Endothelial cell of umbilical vein (primary cell): Measurements from ENCODE around the gene SEC61G. TPM values are rescaled to one million over a fixed set of nuclear protein-coding genes. Genes with fewer than 3 reads are reported as not detected.

Experiments used
- BruUV-seq: library from RNA; stranded (reverse); fragments of 400-500 nt; replicated peaks from 2 replicates; lab custom pipeline; 2021; lab: Mats Ljungman, UMichigan
- CTCF ChIA-PET: fragments of 300-600, 350-600 bp; sonication (Branson Sonifier 250); formaldehyde crosslinking; loops from one replicate; lab custom pipeline; 2021; ENCODE audit warnings: antibody characterized with exemption, inconsistent platforms; lab: Charles Lee
- POLR2A ChIA-PET: fragments of 300-600, 350-600 bp; sonication (Branson Sonifier 250); formaldehyde crosslinking; loops from one replicate; lab custom pipeline; 2021; ENCODE audit warnings: antibody characterized with exemption, inconsistent platforms; lab: Charles Lee
- DNase-seq: peaks from one replicate; pipeline ENCODE4 v3.0.0-alpha.2; 2011; ENCODE audit warnings: low read depth, low spot score
- FAIRE-seq: peaks from 2 replicates; lab custom pipeline; 2011; peaks lifted over from hg19 to GRCh38; lab: Jason Lieb, UNC
- H2AFZ ChIP-seq: 2 replicates; pipeline ENCODE4 v1.6.0; 2012; ENCODE audit warnings: low read depth, low read length, control low read depth, inconsistent platforms
- H3K27ac ChIP-seq: 2 replicates; pipeline ENCODE4 v1.5.1; 2011; ENCODE audit warnings: low read depth, mild to moderate bottlenecking, control low read depth, low read length, moderate library complexity; ENCODE audit not compliant: insufficient read depth
- H3K27me3 ChIP-seq, 2 experiments: 2 replicates each; pipeline versions ENCODE4 v1.6.0 to v1.6.1; 2011; ENCODE audit warnings: low read length in 2 of 2, mixed read lengths in 1 of 2; ENCODE audit not compliant: control insufficient read depth in 2 of 2, insufficient read depth in 2 of 2
- H3K36me3 ChIP-seq, 2 experiments: 2 replicates in 1 of 2; 3 replicates in 1 of 2; pipeline ENCODE4 v1.5.1; 2011; ENCODE audit warnings: low read length in 2 of 2, mild to moderate bottlenecking in 1 of 2, moderate library complexity in 1 of 2; ENCODE audit not compliant: control insufficient read depth in 2 of 2, insufficient read depth in 2 of 2; ENCODE audit errors: extremely low read depth in 1 of 2
- H3K4me1 ChIP-seq: 3 replicates; pipeline ENCODE4 v1.5.1; 2011; ENCODE audit warnings: mild to moderate bottlenecking, low read length; ENCODE audit not compliant: control insufficient read depth, insufficient read depth; ENCODE audit errors: extremely low read depth
- H3K4me2 ChIP-seq: 2 replicates; pipeline ENCODE4 v1.6.1; 2011; ENCODE audit warnings: low read length, control low read depth, mixed read lengths; ENCODE audit not compliant: insufficient read depth
- H3K4me3 ChIP-seq, 3 experiments: fragments of 200-600 bp in 1 of 3; sonication (generic), shearing (Covaris generic) in 1 of 3; replicated peaks in 1 of 3; 2 replicates each; pipeline ENCODE4 v1.5.1; 2011 to 2016; ENCODE audit warnings: control low read depth in 3 of 3, low read length in 3 of 3, mild to moderate bottlenecking in 2 of 3, inconsistent platforms in 1 of 3, low read depth in 1 of 3, moderate library complexity in 1 of 3; ENCODE audit not compliant: insufficient read depth in 1 of 3
- H3K79me2 ChIP-seq: 2 replicates; pipeline ENCODE4 v1.6.0; 2012; ENCODE audit warnings: low read length, inconsistent platforms; ENCODE audit not compliant: control insufficient read depth, insufficient read depth
- H3K9ac ChIP-seq: replicated peaks from 2 replicates; pipeline ENCODE3; 2011; ENCODE audit warnings: low read length, control low read depth; ENCODE audit not compliant: insufficient read depth; ENCODE audit errors: extremely low read depth
- H3K9me1 ChIP-seq: replicated peaks from 3 replicates; pipeline ENCODE4 v1.6.0; 2011; ENCODE audit warnings: mild to moderate bottlenecking, low read length; ENCODE audit not compliant: control insufficient read depth, insufficient read depth; ENCODE audit errors: extremely low read depth
- H3K9me3 ChIP-seq: replicated peaks from 2 replicates; pipeline ENCODE4 v1.5.1; 2012; ENCODE audit warnings: low read length, inconsistent platforms; ENCODE audit not compliant: control insufficient read depth, insufficient read depth
- H4K20me1 ChIP-seq: replicated peaks from 2 replicates; pipeline ENCODE3; 2011; ENCODE audit warnings: mild to moderate bottlenecking, low read length; ENCODE audit not compliant: control insufficient read depth, insufficient read depth; ENCODE audit errors: extremely low read depth
- CTCF ChIP-seq, 2 donors: IDR thresholded peaks; 1 replicate in 1 of 2; 2 replicates in 1 of 2; pipeline ENCODE4 v1.5.1; 2011; ENCODE audit warnings: low read length in 2 of 2, mild to moderate bottlenecking in 2 of 2, moderate library complexity in 2 of 2, control low read depth in 1 of 2, inconsistent platforms in 1 of 2, low read depth in 1 of 2; ENCODE audit not compliant: insufficient read depth in 1 of 2; ENCODE audit errors: extremely low read depth in 1 of 2
- EZH2 ChIP-seq: IDR thresholded peaks from 2 replicates; pipeline ENCODE4 v1.6.1; 2012; ENCODE audit warnings: borderline replicate concordance, low read depth, mild to moderate bottlenecking, moderate library complexity, low read length, inconsistent platforms; ENCODE audit not compliant: severe bottlenecking
- FOS ChIP-seq: IDR thresholded peaks from 2 replicates; pipeline ENCODE4 v1.6.1; 2011; ENCODE audit warnings: mild to moderate bottlenecking, low read length, moderate library complexity, borderline replicate concordance; ENCODE audit not compliant: insufficient read depth
- GATA2 ChIP-seq: IDR thresholded peaks from 2 replicates; pipeline ENCODE4 v1.7.0; 2011; ENCODE audit warnings: low read depth, mild to moderate bottlenecking, moderate library complexity, mixed read lengths, low read length; ENCODE audit not compliant: insufficient read length, insufficient read depth
- JUN ChIP-seq: IDR thresholded peaks from 2 replicates; pipeline ENCODE4 v1.6.1; 2011; ENCODE audit warnings: borderline replicate concordance, low read depth; ENCODE audit not compliant: insufficient read length, insufficient read depth
- MAX ChIP-seq: IDR thresholded peaks from 2 replicates; pipeline ENCODE4 v1.6.1; 2011; ENCODE audit not compliant: insufficient read depth, insufficient read length
- MYC ChIP-seq: IDR thresholded peaks from one replicate; pipeline ENCODE4 v1.6.1; 2011; ENCODE audit warnings: mild to moderate bottlenecking, low read depth, low read length
- POLR2A ChIP-seq: IDR thresholded peaks from 2 replicates; pipeline ENCODE4 v1.6.1; 2012; ENCODE audit warnings: low read depth, mild to moderate bottlenecking, control low read depth, low read length
- POLR2AphosphoS5 ChIP-seq: IDR thresholded peaks from 2 replicates; pipeline ENCODE4 v1.6.1; 2012; ENCODE audit warnings: low read depth, mild to moderate bottlenecking, control low read depth, low read length, moderate library complexity; ENCODE audit not compliant: insufficient read depth
- dilution Hi-C: fragments of 300-500 bp; cut with MboI; formaldehyde crosslinking; loops from one replicate; pipeline ENCODE4 v1.15.0; 2019; ENCODE audit warnings: low sequenced_read_pairs; ENCODE audit not compliant: extremely low pct_ligation_motif_present
- intact Hi-C: fragments of 100-400 bp; cut with micrococcal nuclease; formaldehyde crosslinking; loops from one replicate; pipeline ENCODE4 v1.10.0; 2022
- polyA plus RNA-seq, 4 experiments: library from polyadenylated mRNA; depleted of rRNA in 3 of 4; stranded (reverse) in 3 of 4; unstranded in 1 of 4; fragments of >200 nt; gene quantifications; 2 replicates each; pipeline versions ENCODE4 v1.2.1 to v1.2.3, GENCODE V29; 2011 to 2012; ENCODE audit warnings: missing spikeins in 1 of 4
- total RNA-seq: library from RNA; stranded (reverse); gene quantifications from 2 replicates; pipeline ENCODE4 v1.2.3, GENCODE V29; 2021

The SEC61G gene
- total and polyA plus RNA-seq, 2 donors (not counting 3 experiments of a cell fraction or from before 2014, with no cell fraction given), result 201 to 401 TPM

GRCh38 chr7:54719425-54719824 lies 39.6 kb downstream of the SEC61G start:
- no TSS peak for BruUV-seq
- no peaks in the 10 kb centered on the region for H3K9me3 ChIP-seq
- DNase-seq (no peak), FAIRE-seq (no peak)
- H3K27me3 ChIP-seq, result no peaks in the 10 kb centered on the region
- H3K79me2 ChIP-seq, result no peaks in the 10 kb centered on the region
- dilution Hi-C loops, result no loop called here
- H3K9ac ChIP-seq, result no peak overlapping the region
- H3K4me2 ChIP-seq, result no peak overlapping the region
- intact Hi-C loops, result no loop called here
- no peaks in the 10 kb centered on the region for H3K36me3 ChIP-seq
- POLR2A ChIA-PET, result no interaction called here
- H3K4me3 ChIP-seq, result no peak overlapping the region
- no peaks in the 10 kb centered on the region for H4K20me1 ChIP-seq
- H2AFZ ChIP-seq, result no peak overlapping the region
- H3K27ac ChIP-seq, result no peak overlapping the region
- no peak for TF ChIP-seq FOS
- no peak for TF ChIP-seq CTCF (IDR thresholded peaks at IDR 0.05; ENCODE audit: extremely low read depth in 1 of 2, insufficient read depth in 1 of 2, low read depth in 1 of 2, low read length in 2 of 2)
- no peak for TF ChIP-seq JUN
- TF ChIP-seq MAX, result no peak
- TF ChIP-seq POLR2AphosphoS5, result no peak
- TF ChIP-seq MYC, result no peak
- no peak for TF ChIP-seq GATA2
- no peak for TF ChIP-seq POLR2A
- TF ChIP-seq EZH2, result no peak
- CTCF ChIA-PET, result no interaction called here
- H3K9me1 ChIP-seq, result no peaks in the 10 kb centered on the region
- no peaks in the 10 kb centered on the region for H3K4me1 ChIP-seq
